CMK (cell line): Measurements from ENCODE around the gene PLA2G4B.

Source experiments
- DNase-seq: peaks from one replicate; pipeline ENCODE4 v3.0.0-alpha.2; 2010; ENCODE audit warnings: low read depth

The PLA2G4B gene

GRCh38 chr15:41809526-41810220, 29.0 kb upstream of the PLA2G4B start:
- peak; percentile 70 for DNase-seq

GRCh38 chr15:41810651-41811431, 27.8 kb upstream of the PLA2G4B start:
- no peak for DNase-seq

DNA sequence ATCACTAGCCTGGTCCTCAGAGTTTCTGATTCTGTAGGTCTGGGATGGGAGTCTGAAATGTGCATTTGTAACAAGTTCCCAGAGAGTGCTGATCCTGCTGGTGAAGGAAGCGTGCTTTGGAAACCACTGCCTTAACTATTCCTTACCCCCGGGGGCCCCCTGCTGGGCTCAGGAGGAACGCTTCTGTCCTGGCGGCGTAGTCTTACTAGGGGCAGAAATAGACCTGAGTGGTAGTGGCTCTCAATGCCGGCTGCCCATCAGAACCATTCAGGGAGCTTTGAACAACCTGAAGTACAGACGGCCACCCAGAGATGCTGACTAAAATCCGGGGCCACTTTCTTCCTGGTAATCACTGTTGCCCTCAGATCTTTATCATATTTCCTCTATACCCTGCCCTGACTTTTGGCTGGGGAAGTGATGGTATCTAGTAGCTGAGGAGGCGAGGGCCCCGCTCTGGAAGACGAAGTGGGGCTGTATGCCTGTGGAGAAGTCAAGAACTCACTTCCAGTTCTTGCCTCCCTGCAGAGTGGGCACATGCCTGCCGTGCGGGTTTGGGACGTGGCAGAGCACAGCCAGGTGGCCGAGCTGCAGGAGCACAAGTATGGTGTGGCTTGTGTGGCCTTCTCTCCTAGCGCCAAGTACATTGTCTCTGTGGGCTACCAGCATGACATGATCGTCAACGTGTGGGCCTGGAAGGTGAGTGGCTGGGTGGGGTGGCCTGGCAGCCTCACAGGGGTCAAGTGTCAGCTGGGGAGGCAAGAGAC, 27.0 kb upstream of the PLA2G4B start:
- peak; percentile 38 for DNase-seq

GRCh38 chr15:41812820-41813375, 25.7 kb upstream of the PLA2G4B start:
- no peak for DNase-seq

- DNase-seq = no peak
Measured at GRCh38 chr15:41813426-41813825, 25.2 kb upstream of the PLA2G4B start.

GRCh38 chr15:41814534-41814933, 24.1 kb upstream of the PLA2G4B start:
- no peak for DNase-seq

DNA sequence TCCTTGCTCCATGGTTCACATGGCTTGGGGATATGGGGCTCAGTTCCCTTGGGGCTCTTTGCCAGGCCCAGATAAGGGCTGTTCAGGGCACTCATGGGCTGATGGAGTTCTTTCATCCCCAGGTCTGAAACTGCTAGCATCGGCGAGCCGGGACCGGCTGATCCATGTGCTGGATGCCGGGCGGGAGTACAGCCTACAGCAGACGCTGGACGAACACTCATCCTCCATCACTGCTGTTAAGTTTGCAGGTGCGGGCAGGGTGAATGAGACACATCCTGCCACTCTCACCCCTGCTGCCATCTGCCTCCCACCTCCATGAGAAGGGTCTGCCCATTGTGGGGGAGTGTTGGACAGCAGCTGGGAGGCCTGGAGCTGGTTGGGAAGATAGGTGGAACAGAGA, 21.9 kb upstream of the PLA2G4B start:
- no peak for DNase-seq

GRCh38 chr15:41817327-41817726, 21.3 kb upstream of the PLA2G4B start:
- DNase-seq = no peak

- no peak for DNase-seq
Measured at GRCh38 chr15:41817781-41818180, 20.9 kb upstream of the PLA2G4B start.

- DNase-seq = no peak
Measured at GRCh38 chr15:41819455-41820050, 19.1 kb upstream of the PLA2G4B start.

GRCh38 chr15:41820791-41821423, 17.7 kb upstream of the PLA2G4B start:
- DNase-seq = no peak

DNA sequence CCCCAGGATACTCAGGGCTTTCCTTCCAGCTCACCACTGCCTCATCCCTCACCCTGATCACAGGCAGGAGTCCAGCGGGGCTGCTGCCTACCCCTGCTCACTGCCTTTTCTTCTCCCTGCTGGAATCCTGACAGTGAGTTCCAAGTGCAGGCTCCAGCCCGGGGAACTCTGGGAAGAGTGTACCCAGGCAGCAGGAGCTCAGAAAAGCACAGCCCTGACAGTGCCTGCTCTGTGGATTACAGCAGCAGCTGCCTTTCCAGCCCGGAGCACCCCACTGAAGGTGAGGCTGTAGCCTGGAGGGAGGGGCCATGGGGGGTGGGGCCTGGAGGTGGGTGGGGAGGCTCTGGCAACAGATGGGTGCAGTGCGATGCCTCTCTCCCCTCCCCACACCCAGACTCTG, 16.8 kb upstream of the PLA2G4B start:
- no peak for DNase-seq

- DNase-seq = no peak
Measured at GRCh38 chr15:41822471-41822870, 16.2 kb upstream of the PLA2G4B start.

- DNase-seq = no peak
Measured at GRCh38 chr15:41822957-41823356, 15.7 kb upstream of the PLA2G4B start.

- no peak for DNase-seq
Measured at GRCh38 chr15:41823502-41823901, 15.1 kb upstream of the PLA2G4B start.

GRCh38 chr15:41824062-41824745, 14.4 kb upstream of the PLA2G4B start:
- DNase-seq = no peak

- DNase-seq = no peak
Measured at GRCh38 chr15:41825145-41825544, 13.5 kb upstream of the PLA2G4B start.

GRCh38 chr15:41825572-41826535, 12.8 kb upstream of the PLA2G4B start:
- DNase-seq = no peak

DNA sequence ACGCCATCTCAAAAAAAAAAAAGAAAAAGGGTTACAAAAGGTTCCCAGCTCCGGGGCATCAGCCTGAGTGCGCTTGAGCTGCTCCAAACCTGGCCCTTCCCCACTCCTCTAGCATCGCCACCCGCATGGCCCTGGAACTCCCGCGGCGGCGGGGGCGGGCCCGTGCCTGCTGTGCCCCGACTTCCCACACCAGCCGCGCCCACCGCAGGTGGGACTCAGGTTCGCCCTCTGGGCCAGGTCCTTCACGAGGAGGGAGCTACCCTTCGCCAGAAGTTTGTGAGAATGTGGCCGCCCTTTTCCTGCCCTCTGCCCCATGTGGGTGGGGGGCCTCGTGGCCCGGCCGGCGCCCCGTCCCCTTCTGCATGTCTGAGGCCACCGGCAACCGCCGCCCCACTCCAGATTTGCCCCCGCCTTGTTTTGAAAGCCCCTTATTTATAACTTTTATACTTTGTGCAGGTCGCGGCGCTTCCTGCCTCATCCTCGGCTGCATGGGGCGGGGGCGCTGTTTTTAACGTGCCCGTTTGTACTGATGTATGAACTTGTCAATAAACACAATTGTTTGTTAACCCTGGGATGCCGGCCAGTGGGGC, 11.3 kb upstream of the PLA2G4B start:
- DNase-seq = no peak
